VCaP (cell line): ENCODE data around the gene DXO.

ENCODE experiments used
- H3K27ac ChIP-seq: fragments of 450-650 bp; 2 replicates; pipeline ENCODE4 v1.5.1; 2017
- TF ChIP-seq, protein P1 (sequence below): fragments of 450-650 bp; conservative IDR thresholded peaks from 2 replicates; pipeline ENCODE4 v1.5.1; 2017; ENCODE audit warnings: mild to moderate bottlenecking, moderate library complexity

DXO gene

DNA sequence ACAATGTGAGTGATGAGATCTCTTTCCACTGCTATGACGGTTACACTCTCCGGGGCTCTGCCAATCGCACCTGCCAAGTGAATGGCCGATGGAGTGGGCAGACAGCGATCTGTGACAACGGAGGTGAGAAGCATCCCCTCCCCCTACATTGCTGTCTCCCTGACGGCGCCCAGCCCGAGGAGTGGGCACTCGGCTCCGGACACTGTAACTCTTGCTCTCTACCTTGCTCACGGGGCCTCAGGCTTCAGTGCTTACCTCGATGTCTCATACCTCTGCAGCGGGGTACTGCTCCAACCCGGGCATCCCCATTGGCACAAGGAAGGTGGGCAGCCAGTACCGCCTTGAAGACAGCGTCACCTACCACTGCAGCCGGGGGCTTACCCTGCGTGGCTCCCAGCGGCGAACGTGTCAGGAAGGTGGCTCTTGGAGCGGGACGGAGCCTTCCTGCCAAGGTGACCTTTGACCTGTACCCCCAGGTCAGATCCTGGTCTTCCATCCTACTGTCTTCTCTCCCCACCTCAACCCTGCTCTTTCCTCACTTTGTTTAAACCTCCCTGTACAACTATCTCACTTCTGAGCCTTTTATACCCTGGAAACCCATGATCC, 24.8 kb downstream of the DXO start:
- H3K27ac ChIP-seq = no peak overlapping the region
- TF ChIP-seq, protein P1, sequence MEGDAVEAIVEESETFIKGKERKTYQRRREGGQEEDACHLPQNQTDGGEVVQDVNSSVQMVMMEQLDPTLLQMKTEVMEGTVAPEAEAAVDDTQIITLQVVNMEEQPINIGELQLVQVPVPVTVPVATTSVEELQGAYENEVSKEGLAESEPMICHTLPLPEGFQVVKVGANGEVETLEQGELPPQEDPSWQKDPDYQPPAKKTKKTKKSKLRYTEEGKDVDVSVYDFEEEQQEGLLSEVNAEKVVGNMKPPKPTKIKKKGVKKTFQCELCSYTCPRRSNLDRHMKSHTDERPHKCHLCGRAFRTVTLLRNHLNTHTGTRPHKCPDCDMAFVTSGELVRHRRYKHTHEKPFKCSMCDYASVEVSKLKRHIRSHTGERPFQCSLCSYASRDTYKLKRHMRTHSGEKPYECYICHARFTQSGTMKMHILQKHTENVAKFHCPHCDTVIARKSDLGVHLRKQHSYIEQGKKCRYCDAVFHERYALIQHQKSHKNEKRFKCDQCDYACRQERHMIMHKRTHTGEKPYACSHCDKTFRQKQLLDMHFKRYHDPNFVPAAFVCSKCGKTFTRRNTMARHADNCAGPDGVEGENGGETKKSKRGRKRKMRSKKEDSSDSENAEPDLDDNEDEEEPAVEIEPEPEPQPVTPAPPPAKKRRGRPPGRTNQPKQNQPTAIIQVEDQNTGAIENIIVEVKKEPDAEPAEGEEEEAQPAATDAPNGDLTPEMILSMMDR = no peak

DNA sequence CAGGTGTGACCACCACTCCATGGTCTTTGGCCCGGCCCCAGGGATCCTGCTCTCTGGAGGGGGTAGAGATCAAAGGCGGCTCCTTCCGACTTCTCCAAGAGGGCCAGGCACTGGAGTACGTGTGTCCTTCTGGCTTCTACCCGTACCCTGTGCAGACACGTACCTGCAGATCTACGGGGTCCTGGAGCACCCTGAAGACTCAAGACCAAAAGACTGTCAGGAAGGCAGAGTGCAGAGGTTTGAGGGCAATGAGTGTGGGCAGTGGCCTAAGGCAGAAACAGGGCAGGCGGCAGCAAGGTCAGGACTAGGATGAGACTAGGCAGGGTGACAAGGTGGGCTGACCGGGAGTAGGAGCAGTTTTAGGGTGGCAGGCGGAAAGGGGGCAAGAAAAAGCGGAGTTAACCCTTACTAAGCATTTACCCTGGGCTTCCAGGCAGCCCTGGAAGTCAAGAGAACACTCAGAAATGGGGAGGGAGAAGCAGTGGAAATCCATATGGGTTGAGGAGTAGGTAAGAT, 25.5 kb downstream of the DXO start:
- no peak overlapping the region for H3K27ac ChIP-seq
- TF ChIP-seq, protein P1 = no peak

DNA sequence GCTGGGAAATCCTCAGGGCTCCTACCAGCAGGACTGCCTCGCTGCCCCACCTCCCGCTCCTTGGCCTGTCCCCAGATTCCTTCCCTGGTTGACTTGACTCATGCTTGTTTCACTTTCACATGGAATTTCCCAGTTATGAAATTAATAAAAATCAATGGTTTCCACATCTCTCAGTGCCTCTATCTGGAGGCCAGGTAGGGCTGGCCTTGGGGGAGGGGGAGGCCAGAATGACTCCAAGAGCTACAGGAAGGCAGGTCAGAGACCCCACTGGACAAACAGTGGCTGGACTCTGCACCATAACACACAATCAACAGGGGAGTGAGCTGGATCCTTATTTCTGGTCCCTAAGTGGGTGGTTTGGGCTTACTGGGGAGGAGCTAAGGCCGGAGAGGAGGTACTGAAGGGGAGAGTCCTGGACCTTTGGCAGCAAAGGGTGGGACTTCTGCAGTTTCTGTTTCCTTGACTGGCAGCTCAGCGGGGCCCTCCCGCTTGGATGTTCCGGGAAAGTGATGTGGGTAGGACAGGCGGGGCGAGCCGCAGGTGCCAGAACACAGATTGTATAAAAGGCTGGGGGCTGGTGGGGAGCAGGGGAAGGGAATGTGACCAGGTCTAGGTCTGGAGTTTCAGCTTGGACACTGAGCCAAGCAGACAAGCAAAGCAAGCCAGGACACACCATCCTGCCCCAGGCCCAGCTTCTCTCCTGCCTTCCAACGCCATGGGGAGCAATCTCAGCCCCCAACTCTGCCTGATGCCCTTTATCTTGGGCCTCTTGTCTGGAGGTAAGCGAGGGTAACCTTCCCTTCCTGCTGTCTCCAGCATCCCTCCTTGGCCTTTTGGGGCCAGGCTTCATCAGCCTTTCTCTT, 26.2 kb downstream of the DXO start, which contains the start of gene CFB:
TSS of gene CFB (plus strand) at position 589 of the 863 bp plus-strand sequence. CDS start at position 716, 127 bp downstream.
- no peak within 1 kb of the TSS for H3K27ac ChIP-seq
- TF ChIP-seq, protein P1 = no peak

DNA sequence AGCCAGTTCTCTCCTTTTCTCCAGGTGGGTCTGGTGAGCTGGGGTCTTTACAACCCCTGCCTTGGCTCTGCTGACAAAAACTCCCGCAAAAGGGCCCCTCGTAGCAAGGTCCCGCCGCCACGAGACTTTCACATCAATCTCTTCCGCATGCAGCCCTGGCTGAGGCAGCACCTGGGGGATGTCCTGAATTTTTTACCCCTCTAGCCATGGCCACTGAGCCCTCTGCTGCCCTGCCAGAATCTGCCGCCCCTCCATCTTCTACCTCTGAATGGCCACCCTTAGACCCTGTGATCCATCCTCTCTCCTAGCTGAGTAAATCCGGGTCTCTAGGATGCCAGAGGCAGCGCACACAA, 26.8 kb downstream of the DXO start:
- TF ChIP-seq, protein P1 = no peak
- H3K27ac ChIP-seq = no peak overlapping the region

DNA sequence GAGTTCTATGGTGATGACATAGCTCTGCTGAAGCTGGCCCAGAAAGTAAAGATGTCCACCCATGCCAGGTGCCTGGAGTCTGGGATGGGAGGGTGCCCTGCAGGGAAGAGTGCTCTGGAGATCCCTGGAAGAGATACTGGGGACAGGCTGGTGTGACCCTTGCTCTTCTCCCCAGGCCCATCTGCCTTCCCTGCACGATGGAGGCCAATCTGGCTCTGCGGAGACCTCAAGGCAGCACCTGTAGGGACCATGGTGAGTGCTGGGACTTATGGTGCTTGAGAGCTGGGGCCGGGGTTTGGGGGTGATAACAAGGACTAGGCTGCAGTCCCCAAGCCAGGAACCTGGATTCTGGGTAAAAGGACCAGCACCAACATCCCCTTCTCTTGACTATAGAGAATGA, 28.2 kb downstream of the DXO start:
- TF ChIP-seq, protein P1 = no peak
- H3K27ac ChIP-seq = no peak overlapping the region

DNA sequence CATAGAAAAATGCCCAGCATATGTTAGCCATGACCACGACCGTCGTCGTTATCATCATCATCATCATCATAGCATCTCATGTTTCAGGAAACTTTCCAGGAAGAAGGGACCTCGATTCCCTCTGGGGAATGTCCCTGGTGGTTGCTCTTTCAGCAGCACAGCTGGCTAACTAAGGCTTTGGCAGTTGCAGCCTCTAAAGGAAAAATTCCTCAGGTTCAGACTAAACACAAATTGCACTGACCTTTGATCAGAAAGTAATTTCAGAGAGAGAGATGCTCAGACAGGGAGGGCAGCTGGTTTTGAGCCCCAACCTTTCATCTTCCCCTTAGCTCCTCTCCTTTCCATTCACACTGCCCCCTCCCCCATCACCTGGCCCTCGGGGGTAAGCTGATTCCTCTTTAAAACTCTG, 31.7 kb downstream of the DXO start:
- TF ChIP-seq, protein P1 = no peak

DNA sequence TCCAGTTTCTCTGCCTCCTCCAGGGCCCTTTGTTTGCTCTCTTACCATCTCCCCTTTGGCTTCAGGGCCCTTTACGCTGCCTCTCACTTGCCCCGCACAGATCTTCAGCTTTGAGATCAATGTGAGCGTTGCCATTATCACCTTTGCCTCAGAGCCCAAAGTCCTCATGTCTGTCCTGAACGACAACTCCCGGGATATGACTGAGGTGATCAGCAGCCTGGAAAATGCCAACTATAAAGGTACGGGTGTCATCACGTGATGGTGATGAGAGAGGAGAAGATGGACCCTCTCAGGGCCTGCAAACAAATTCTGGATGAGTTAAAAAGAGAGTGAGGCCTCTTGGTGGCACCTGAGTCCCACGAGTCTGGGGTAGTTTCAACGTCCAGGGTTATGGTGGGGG, 36.1 kb downstream of the DXO start:
- TF ChIP-seq, protein P1 = no peak
- H3K27ac ChIP-seq = no peak overlapping the region

More for the DNA sequence above, 31.7 kb downstream of the DXO start:
- H3K27ac ChIP-seq = no peak overlapping the region
